ENCODE data around the gene VPS16.

VPS16 gene

GRCh38 chr20:2840138-2840966 lies at the start of gene VPS16, which contains the start of gene PCED1A:
VPS16 (plus strand) TSS chr20:2840745; CDS start chr20:2840775, 30 bp downstream.
PCED1A (minus strand) TSS chr20:2840655; CDS start chr20:2839912, 743 bp downstream.
- peak; percentile 72 to 88 for DNase-seq

- no peak for DNase-seq
Observed at GRCh38 chr20:2793471-2793870, 47.1 kb upstream of the VPS16 start.

DNA sequence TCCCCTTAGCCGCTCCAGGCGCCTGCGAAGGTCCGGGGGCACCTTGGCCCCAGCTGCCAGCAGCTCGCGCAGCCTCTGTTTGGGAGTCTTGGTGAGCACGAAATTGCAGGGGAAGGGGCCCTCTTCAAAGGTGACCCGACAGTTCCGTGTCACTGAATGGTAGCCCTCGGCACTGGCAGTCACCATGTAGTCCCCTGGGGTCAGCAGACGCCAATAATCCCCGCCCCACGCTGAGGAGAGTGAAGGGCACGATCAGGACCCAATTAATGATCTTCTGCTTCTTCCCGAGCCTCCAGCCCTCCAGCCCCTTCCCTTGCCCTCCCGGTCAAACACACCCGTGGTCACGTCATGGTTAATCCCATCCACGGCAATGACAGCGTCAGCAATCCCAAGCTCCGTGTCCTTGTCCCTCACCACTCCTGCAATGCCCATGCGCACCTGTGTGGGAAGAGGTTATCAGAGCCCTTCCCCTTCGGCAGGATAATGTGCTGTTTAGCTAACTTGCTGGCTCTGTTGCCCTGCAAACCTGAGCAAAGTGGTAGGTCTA lies 46.3 kb upstream of the VPS16 start:
- no peak for DNase-seq

DNA sequence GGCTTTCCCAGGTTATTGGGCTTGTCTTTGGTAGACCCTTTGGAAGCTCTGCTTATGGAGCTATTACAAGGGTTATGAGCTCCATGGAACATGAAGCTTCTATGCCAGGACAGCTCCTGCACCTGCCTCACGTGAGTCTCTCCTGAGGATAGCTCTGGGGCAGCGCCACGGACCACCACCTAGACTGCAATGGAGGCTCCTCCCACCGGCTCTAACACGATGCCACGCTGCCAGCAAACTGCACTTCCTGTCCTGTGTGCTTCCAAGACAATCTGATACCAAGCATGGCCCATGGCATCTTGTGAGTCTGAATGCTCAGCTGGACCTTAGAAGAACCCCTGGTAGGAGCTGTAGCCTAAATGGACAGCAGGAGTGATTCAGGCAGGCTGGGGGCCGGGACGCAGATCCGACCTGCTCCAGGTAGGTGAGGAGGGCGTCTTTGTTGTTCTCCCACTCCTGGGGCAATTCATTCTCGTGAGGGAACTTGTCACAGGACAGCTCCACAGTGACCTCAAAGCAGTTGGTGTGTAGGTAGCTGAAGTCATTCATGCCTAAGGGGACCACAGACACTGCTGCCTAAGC lies 45.6 kb upstream of the VPS16 start:
- no peak for DNase-seq

- DNase-seq: no peak
Observed at GRCh38 chr20:2795451-2795850, 45.1 kb upstream of the VPS16 start.

DNA sequence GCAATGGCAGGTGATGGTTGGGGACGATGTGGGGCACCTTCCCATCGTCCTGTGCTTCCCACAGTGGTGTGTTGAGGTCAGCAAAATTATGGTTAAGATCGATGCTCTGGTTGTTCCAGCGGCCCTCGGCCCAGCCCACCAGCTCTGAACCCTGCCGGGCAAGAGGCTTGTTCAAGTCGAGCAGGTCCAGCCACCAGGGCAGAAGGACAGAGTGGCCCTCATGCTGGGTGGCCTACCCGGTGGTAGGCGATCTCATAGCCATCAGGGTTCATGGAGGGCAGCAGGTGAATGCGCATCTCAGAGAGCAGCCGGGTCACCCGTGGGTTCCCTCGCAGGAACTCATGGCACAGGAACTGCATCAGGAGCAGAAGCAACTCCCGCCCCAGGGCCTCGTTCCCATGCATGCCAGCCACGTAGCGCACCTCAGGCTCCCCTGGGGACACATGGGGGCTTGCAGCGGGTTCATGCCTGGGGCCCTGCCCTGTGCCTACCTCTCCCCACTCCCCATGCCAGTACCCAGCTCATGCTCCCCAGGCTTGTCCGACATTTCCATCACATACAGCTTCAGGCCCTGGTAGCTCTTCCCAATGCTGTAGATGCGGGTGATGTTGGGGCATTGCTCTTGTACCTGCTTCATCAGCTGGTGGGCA lies 44.4 kb upstream of the VPS16 start:
- DNase-seq: no peak

- no peak for DNase-seq
Observed at GRCh38 chr20:2797136-2797983, 43.2 kb upstream of the VPS16 start.

DNA sequence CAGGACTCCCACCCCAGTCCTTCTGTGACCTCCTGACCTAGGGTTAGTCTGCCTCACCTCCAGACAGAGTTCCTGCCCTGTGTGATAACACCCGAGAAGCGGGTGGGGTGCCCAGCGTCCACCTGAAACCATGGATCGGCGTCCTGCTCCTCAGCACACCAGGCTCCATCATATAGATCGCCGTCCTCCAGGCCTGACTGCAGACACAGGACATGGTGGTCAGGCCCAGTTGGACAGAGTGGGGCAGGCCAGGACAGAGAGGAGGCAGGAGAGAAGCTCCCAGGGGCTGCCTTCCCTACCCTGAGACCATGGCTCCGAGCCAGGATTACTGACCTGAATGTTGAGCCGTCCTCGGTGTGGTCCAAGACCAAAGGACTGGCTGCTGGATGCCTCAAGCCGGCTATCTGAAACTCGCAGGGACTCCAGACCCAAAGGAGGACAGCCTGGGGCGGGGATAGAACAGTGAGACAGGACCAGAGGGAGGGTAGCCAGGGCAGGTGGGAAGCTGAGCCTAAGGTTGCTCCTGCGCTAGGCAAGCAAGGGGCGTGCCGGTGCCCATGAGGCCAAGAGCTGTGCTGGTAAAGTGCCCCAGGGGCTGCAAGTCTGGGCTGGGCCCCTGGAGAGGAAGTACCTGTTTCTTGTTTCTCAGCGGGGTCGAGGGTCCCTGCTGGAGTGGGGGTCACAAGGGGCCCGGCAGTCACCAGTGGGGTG lies 42.3 kb upstream of the VPS16 start:
- DNase-seq: no peak

DNA sequence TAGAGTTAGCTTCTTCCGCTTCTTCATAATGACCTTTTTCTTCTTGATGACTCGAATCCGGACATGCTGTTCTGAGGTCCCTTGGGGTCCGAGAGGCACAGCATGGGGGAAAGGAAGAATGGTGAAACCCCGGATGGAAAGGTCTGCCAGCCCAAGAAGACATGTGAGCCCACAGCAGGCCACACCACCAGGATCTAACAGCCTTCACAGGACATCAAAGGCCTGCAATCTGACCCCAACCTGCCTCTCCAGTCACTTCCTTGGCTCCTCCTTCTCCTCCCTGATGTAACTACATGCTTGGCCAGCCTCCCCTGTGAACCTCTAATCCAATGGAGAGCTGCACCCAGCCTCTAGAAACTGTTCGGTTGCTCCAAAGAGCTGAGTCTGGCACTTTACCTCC lies 41.7 kb upstream of the VPS16 start:
- DNase-seq: no peak

- no peak for DNase-seq
Observed at GRCh38 chr20:2799271-2799670, 41.3 kb upstream of the VPS16 start.

- peak in 1 of 2 experiments; percentile 33 for DNase-seq
Observed at GRCh38 chr20:2799688-2800520, 40.6 kb upstream of the VPS16 start.

DNA sequence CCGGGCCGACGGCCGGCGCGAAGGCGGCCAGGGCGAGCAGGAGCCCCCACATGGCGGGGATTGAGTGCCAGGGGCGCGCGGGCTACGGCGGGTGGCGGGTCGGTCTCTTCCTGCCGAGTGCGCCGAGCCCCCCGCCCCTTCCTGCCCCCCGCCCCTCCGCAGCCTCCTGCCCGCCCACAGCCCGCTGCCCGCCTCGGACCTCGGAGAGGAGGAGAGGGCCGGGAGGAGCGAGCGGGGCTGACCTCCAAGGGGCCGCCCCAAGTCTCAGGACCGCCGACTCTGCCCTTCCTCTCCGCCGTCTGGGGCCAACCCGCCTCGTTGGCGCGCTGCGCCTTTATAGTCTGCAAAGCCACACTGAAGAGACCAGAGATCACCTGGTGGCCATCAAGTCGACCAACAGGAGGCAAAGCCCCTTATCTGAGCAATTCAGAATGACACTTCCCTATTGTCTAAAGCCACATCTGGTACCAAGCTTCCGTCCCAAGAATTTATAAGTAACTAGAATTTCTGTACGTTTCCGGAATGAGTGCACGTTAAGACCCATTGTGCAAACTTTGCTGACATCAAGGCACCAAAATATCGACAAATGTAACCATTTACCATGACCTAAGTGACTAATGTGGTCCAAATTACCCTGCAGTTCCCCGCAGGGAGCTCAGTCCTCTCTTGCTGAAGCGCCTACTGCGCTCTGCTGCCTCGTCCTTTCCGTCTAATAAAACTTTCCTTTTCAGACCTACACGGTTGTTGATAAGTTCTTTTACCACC lies 39.8 kb upstream of the VPS16 start, which contains the start of gene CPXM1:
Gene CPXM1, minus strand, starts transcription at position 107 of the 765 bp plus-strand sequence. Its CDS starts 55 bp downstream, at position 52.
- peak in 1 of 2 experiments; percentile 49 for DNase-seq

GRCh38 chr20:2801286-2801728 lies 39.2 kb upstream of the VPS16 start:
- no peak for DNase-seq

DNA sequence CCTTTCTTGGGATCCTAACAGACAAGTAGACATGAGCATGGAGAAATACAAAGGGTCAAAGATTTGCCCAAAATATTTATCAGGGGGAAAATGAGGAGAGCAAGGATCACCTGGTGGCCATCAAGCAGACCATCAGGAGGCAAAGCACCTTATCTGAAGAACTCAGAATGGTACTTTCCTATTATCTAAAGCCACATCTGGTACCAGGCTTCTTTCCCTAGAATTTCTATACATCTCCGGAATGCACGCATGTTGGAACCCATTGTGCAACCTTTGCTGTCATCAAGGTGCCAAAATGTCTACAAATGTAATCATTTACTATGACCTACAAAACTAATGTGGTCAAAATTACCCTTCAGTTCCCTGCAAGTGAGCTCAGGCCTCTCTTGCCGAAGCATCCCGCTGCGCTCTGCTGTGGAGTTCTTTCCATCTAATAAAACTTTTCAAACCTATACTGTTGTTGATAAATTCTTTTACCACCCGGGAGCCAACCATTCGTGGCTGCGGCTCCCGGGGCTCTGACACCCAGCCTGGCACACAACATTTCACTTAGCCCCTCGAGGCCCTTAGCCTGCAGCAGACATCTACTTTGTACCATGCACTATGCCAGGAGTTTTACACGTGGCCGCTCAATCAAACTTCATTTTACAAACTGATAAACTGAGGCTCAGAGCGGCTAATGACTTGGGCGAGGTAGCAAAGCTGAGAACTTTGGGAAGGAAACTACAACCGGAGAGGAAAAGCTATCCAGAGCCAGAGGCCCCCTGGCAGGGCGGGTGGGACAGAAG lies 36.3 kb upstream of the VPS16 start:
- no peak for DNase-seq

DNA sequence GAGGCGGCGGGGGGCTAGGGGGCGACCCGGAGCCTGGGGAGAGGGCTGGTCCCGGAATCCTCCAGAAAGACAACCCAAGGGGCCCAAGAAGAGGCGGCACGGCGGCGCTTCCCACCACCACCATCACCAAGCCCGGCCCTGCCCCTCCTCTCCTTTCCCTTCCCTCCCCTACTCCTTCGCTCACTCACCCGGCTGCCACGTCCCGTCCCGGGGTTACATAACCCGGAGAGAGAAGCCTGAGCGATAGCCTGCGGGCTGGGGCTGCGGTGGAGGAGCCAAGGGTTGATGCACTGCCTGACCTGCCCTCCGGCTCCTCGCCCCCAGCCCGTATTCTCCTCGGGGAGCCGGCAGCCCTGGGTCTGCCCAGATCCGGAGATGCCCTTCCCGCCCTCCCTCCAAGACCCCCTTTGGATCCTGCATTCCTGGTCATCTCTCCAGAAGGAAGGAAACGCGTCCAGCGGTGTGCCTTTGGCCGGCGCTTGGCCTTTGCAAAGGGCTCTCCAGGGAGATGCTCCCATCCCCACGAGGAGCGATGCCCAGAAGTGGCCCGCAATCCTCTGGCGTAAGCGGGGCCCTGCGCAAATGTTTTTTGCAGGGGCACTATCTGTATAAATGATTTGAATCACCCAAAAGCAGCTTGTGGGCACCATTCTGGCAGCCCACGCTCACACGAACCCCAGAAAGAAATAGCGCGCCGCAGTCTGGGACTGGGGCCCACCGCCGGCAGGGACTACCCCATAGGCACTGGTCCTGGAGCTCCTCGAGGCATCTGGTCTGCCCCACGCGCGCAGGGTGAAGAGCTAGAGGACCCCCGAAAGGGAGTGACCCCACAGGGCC lies 35.5 kb upstream of the VPS16 start:
- no peak for DNase-seq

DNA sequence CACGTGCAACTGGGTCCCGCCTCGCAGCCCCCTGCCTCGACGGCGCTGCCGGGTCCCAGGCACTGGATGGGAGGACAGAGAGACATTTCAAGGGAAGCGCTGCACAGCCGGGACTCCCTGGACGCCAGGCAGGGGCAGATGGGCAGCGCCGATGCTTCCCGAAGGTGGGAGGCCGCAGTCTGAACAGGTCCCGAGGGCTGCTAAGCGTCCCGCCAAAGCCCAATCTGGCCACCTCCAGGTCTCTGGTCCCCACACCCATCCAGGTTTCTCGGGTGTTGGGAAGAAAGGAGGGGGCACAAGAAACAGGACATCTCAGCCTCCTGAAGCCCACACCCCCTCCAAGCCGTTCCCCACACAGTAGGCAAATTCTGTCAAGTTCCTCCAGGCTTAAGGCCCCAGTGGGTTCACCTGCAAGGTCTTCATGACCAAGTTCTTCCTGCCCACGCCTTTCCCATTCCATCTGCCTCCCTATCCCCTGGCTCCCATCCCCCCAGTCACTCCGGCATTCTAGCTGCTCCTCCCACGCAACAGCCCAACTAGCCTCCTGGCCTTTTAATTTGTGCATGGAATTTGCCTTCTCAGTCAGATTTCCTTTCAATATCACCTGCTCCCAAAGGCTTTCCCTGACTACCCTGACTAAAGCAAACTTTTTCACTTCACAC lies 34.7 kb upstream of the VPS16 start:
- no peak for DNase-seq

DNA sequence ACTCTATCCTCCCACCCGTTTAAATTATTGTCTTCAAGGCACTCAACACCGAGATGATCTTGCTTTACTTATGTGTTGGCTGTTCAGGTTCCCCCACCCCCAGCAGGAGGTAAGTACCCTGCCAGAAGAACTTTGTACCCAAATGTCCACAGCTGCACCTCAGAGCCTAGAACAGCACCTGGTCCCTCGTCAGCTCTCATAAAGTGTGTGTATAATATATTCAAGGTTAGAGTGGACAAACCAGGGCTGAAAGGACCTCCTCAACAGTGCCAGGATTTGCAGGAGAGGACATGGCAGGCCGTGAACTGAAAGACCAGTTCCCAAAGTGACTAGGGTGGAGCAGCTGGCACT lies 34.2 kb upstream of the VPS16 start:
- no peak for DNase-seq

GRCh38 chr20:2807019-2807418 lies 33.5 kb upstream of the VPS16 start:
- DNase-seq: no peak
